Body of pancreas (tissue), 4 donors: ENCODE results near the gene TFDP1.

Source experiments
- POLR2A ChIP-seq, 3 donors: fragments of 450-650 bp; IDR thresholded peaks; one replicate each; pipeline ENCODE4 v1.6.1; 2016; ENCODE audit warnings: antibody characterized with exemption in 3 of 3, mild to moderate bottlenecking in 2 of 3
- TF ChIP-seq, protein P1 (sequence below), 7 experiments: fragments of 450-650 bp in 4 of 7; fragments of 200-600 bp in 3 of 7; sonication (generic) in 3 of 7; IDR thresholded peaks; one replicate each; pipeline ENCODE4 v1.5.1; 2016 to 2019; ENCODE audit warnings: antibody characterized with exemption in 7 of 7

DNA sequence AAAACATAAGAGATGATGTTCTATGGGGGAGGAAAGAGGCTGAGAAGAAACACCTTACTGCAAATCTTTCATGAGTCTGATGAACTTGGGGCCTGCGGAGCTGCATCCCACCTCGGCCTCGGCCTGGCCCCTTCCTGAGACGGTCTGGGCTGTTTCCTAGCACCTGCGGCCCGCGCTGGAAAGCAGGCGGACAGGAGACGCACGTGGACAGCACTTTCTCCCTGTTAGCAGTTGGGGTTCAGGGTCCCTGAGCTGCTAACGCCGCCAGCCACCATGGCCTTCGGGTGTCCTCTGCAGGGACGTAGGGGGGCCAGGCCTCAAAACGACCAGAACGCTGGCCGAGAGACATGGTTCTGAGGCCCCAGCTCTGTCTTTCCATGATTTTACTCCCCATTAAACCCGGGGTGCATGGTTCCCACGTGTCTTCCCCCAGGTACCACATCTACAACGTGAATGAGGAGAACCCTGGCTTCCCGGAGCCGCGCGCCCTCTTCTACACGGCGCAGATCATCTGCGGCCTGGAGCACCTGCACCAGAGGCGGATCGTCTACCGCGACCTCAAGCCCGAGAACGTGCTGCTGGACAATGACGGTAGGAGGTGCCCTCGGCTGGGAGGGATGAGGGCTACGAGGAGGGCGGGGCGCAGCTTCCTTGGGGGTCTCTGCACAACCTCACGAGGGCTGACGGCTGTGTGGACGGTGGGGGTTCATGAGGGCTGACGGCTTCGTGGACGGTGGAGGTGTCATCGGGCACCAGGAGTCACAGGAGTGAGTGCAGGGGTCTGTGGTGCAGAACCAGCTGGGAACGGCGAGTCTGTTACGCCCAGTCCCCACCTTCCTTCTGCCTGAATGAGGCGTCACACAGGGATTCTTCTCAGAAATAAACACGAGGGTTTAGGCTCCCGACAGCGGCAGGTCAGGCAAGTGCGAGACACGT is 86.8 kb downstream of the TFDP1 start:
- TF ChIP-seq POLR2A (IDR thresholded peaks at IDR 0.05), result no peak
- TF ChIP-seq, protein P1, sequence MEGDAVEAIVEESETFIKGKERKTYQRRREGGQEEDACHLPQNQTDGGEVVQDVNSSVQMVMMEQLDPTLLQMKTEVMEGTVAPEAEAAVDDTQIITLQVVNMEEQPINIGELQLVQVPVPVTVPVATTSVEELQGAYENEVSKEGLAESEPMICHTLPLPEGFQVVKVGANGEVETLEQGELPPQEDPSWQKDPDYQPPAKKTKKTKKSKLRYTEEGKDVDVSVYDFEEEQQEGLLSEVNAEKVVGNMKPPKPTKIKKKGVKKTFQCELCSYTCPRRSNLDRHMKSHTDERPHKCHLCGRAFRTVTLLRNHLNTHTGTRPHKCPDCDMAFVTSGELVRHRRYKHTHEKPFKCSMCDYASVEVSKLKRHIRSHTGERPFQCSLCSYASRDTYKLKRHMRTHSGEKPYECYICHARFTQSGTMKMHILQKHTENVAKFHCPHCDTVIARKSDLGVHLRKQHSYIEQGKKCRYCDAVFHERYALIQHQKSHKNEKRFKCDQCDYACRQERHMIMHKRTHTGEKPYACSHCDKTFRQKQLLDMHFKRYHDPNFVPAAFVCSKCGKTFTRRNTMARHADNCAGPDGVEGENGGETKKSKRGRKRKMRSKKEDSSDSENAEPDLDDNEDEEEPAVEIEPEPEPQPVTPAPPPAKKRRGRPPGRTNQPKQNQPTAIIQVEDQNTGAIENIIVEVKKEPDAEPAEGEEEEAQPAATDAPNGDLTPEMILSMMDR (IDR thresholded peaks at IDR 0.05), result no peak
